Fibroblast of peridontal ligament (primary cell): ENCODE data around the gene SLC1A4.
A peak's percentile ranks its signal among the peaks of the same experiment; 100 is the strongest.
"Not testable (repeated sequence)": the region's sequence is repeated elsewhere in the genome, so short reads cannot be mapped to it uniquely, and the experiment has no call there.

ENCODE experiments used
- DNase-seq: peaks from one replicate; pipeline ENCODE4 v3.0.0-alpha.2; 2010; ENCODE audit errors: extremely low read depth

SLC1A4 gene

DNA sequence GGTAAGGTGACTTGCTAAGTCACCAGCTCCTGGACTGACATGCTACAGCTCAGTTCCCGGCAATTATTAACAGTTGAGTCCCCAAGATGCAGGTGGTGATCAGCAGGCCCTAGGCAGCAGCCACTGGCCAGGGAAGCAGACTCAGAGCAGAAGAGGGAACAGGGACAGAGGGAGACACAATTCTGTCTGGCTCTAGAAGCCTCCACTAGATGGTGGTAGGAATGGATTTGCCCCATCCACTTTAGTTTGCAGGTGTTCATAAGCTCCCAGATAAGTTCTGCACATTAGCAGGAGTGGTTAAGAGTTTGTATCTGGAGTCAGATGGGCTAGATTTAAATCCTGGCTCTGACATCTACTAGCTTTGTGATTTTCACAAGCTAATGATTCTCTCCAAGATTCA, 25.5 kb upstream of the SLC1A4 start:
- no peak for DNase-seq

DNA sequence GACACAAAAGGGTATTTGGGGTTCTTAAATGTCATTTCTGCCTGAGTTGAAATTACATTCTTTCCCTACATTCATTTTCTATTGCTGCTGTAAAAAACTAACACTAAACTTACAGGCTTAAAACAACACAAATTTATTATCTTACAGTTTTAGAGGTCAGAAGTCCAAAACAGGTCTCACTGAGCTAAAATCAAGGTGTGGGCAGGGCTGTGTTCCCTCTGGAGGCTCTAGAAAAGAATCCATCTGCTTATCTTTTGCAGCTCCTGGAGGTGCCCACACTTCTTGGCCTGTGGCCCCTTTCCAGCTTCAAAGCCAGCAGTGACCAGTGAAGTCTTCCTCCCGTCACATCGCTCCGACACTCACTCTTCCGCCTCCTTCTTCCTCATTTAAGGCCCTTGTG, 23.2 kb upstream of the SLC1A4 start:
- DNase-seq = no peak

DNA sequence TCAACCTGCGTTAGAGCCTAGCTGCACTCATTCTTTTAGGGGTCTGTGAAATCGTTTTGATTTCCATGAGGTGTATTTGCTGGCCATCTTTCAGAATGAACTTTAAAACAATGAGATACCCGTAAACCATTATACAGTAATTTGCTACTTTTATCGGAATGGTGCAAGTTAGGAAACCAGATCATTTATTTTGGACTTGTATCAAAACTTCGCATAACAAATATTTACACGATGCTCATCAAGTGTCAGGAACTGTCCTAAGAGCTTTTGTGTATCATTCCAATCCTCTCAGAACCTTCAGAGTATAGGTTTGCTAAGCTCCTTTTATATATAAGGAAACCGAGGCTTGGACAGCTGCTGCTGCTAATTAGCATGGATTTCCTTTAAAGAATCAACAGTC, 22.4 kb upstream of the SLC1A4 start:
- DNase-seq = no peak

DNA sequence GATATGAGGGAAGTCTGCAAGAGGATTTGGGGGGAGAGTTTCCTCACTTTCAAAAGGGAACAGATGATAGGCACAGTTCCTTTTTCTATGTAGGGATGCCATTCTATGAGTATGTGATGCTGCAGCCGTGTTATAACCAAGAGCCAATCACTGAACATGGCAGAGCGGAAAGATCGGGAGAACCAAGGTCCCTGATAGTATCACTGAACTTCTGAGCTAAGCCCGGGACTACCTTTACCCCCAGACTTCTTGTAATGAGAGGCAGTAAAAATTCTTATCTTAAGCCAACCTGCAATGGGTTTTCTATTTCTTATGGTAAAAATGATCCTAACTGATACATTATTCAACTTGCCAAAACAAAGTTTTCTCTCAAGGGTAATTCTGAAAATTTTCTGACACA, 21.6 kb upstream of the SLC1A4 start:
- no peak for DNase-seq

DNA sequence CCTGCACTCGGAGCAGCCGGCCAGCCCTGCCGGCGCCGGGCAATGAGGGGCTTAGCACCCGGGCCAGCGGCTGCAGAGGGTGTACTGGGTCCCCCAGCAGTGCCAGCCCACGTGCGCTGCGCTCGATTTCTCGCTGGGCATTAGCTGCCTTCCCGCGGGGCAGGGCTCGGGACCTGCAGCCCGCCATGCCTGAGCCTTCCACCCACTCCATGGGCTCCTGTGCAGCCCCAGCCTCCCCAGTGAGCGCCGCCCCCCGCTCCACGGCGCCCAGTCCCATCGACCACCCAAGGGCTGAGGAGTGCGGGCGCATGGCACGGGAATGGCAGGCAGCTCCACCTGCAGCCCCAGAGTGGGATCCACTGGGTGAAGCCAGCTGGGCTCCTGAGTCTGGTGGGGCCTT, 20.1 kb upstream of the SLC1A4 start:
- DNase-seq = not testable (repeated sequence)

DNA sequence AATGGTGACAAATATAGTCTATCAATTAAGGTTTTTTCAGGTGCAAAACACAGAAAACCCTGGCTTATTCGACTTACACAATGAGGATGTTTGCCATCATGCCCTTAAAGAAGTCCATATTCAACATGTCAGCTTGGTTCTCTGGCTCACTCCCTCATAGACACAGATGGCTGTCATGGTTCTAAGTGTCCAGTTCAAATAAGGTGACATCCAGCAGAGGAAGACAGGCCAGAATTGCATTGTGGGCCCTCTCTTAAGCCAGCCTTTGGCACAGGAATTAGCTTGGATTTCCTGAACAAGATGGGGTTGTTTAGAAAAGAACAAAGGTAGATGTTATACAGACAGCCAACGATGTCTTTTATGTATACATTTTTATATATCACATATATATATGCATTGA, 18.7 kb upstream of the SLC1A4 start:
- DNase-seq = no peak

DNA sequence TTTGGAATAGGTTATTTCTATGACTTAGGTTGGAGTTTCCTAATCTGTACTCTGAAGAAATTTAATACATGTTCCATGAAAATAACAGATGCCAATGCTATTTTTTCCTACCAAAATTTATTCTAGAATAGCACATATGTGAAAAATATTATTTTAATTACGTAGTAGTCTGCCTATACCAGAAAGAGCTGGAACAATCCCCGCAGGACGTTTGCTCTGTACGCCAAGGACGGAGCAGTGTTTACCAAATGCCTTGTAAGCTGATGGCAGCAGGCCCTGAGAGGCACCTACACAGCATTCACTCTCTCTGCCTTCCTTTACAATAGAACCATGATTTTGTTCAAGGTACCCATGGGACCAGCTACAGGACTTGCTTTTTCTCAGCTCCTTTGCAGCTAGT, 16.8 kb upstream of the SLC1A4 start:
- DNase-seq = no peak

DNA sequence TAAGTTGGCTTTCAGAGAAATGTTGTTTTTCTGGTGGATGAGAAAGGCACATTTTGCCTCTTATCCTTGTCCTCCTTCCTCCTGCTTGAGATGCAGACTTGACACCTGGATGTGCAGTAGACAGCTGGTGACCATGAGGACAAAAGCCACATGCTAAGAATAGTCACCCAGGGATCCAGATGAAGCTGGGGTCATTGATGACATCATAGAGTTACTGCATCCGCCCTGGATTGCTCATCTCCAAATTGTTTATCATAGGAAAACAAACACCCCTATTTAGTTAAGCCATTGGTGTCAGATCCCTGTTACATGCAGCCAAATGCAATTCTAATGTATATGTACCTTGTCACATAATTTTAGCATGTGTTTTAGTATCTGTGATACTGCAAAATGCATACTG, 16.3 kb upstream of the SLC1A4 start:
- no peak for DNase-seq

DNA sequence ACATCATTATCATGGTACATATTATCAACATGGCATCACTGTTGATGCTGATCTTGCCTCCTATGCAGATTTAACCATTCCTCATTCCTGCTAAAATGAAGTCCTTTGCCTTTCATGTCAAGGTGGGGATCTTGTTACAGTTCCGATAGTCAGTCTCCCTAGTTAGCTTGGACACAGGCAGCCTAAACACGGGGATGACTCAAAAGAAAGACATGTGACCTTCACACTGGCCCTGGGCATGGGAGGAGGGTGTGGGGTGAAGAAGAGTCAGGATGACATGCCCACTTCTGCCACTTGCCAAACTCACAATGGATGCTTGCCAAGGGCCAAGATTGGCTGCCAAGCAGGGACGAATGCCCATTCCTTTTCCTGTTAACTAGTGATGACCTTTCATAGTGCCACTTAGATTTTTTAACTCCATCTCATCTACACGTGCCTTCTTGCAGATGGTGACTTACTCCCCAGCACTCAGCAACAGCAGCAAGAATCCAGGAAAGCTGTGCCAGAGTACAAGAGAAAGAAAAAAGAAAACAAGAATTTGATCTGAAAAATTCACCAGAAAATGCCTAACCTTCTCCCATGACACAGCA, 13.9 kb upstream of the SLC1A4 start:
- DNase-seq = peak; percentile 55

DNA sequence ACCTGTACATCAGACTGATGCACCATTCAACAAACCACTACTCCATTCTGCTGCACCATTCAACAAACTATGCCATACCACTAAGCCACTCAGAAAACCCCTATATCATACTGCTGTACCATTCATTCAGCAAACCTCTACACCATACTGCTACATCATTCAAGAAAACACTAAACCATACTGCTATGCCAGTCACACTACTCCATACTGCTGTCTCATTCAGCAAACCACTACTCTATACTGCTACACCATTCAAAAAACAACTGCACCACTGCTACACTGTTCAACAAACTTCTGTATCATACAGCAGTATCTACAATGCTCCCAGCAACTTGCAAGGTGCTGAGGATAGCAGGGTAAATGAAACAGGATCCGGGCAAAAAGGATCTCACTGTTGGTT, 12.9 kb upstream of the SLC1A4 start:
- no peak for DNase-seq

DNA sequence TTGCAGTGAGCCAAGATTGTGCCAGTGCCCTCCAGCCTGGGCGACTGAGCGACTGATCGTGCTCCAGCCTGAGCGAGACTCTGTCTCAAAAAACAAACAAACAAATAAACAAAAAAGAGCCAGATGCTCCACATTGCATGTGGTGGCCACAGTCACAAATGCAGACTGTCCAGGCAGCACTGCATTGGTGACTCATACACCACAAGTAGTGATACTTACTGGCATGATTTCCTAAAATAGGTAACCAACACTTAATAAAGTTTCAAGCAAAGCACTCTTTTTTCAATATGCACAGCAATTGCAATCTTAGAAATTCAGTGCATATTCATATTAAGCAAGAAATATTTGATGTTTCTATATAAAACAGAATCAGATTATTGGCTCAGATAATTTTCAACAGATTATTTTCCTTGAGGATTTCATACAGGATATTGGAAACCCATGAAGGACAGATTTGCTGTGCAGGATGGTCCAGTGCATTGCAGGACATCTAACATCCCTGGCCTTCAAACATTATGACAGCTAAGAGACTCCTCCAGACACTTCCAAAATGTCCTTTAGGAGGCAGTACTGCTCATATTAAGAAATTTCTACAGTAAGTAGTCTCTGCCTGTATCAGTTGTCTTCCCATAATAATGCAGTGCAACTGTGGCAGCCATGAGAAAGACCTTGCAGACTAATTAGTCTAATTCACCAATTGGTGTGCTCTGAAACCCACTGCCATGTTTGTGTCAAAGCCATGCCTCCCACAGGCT, 10.5 kb upstream of the SLC1A4 start:
- DNase-seq = no peak

DNA sequence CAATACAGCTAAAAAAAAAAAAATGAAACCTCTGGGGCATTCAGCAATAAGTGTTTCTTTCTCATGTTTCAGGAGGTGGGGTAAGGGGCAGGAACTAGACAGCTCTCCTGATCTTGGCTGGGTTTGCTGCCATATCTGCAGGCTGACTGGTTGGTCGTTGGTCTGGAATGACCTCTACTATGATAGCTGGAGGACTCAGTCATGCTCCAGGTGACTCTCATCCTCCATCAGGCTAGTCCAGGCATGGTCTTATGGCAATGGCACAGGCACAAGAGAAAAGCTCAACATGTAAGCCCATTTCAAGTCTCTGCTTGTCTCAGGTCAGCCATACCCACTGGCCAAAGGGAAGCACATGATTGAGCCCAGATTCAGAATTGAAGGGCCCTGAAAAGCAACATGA, 9.5 kb upstream of the SLC1A4 start:
- peak; percentile 16 for DNase-seq

DNA sequence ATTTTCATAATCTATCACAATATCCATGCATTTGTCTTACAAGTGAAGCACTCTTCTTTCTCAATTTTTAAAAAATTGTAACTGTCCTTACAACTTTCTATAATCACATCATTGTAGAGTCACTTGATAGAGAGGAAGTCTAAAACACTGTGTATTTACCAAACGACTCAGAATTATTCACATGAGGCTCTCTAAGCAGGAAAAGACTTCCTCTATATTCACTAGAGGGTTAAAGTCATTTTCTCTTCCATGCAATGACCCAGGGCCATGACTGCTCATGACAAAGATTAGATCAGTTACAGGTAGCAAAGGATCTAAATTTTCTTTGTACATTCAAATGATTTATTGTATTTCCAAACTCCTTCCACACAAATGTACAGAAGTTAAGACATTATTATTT, 9.0 kb upstream of the SLC1A4 start:
- DNase-seq = no peak

DNA sequence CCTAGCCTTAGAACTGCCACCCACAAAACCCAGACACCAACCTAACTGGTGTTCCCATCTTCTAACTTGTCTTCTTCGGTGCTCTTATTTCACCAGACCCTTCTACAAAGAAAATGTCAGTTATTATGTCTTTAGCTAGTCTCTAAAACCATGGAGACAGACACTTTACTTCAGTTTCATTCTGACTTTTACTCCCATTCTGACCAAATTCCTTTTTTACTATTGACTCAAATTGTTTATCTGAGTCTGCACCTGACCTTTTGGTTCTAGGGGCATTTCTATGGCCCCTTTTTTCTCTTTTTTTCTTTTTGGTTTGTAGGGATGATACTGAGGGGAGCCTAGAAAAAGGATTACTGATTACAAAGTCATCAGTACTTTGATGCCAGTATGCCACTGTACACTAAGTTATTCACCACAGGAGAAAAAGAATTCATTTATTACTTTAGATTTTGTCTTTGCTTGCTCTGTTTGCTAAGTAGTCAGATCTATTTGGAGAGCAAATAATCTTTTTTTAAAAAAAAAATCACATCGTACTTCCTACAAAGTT, 6.8 kb upstream of the SLC1A4 start:
- no peak for DNase-seq

DNA sequence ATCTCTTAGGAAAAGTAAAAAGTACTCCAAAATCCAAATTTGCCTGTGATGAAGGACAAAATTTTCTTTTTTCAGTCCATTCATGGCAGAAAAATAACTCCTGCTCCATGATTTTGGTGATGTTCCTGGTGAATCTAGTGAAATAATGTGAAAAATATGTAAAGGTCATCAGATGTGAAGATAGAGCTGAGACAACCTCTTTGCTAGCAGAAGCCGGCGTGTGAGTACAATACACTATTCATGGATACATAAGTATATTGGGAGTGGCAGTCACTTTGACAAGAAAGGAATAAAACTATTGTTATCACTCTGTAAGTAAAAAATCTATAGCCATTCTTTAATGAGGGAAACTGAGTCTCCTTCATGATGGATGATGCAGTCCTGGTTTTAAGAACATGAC, 6.3 kb upstream of the SLC1A4 start:
- DNase-seq = no peak

DNA sequence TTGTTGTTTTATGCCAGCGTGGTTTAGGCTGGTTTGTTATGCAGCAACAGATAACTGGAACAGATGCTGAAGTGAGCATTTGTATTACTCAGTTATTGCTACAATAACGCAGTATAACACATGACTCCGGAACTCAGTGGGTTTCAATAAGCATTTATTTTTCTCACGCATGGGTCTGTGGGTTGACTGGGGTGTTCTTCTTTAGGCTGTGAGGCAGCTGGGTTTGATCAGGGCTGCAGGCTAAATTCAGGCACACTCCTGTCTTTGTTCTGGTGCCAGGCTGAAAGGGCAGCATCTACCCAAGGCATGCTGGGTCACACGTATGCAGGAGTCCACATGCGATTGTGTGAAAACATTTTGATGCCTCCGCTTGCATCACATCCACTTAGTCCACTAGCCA, 3.8 kb upstream of the SLC1A4 start:
- no peak for DNase-seq

DNA sequence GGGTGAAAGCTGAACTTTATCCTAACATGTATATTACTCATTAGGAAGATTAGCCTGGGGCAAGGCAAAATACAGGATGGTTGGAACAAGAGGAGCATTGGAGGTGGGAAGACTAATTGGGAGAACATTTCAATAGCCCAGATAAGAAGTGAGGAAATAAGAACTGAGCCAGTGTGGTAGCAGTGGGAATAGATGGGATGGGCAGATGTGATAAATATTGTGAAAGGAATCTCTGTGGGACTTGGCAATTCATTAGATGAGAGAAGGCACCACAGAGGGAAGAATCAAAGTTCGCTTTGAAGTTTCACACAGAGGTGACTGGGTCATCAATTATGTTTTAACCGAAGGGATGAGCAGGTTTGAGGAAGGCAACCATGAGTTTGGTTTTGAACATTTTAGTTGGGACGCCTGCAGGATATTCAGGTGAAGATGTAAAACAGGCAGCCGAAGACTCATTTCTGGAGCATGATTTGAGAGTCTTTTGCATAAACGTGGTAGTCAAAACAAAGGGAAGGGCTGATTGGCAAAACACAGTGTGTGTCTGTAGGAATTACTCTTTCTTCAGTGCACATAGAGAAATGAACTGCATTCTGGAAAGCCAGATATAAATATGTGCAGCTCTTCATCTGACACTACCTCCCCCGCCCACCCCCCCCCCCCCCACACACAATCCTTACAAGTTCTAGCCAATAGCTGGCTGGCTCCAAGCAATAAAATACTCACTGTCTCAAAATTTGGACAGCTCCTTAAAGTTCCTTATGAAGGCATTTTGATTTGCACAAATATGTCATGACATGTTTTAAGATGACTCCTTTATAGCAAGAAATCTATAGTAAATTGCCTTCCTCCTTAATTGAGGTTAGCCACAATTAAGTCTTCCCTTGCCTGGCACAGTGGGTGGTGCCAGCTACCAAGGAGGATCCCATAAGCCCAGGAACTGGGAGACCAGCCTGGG, 1.9 kb upstream of the SLC1A4 start:
- peak; percentile 56 for DNase-seq

DNA sequence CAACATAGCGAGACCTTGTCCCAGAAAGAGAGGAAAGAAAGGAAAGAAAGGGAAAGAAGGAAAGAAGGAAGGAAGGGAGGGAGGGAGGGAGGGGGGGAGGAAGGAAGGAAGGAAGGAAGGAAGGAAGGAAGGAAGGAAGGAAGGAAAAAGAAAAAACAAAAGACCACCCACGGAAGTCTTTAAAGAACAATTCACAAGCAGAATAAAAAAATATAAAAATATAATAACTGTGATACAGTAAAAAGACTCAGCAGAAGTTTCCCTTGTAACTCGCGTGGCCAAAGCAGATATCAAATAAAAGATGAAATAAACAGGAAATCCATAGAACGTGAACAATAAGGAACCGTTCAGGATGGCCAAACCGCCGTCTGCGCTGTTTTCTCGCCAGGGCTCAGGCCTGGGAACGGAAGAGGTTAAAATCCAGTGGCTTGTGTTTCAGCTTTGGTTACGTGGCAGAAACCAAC, 1.2 kb upstream of the SLC1A4 start:
- peak; percentile 93 for DNase-seq

DNA sequence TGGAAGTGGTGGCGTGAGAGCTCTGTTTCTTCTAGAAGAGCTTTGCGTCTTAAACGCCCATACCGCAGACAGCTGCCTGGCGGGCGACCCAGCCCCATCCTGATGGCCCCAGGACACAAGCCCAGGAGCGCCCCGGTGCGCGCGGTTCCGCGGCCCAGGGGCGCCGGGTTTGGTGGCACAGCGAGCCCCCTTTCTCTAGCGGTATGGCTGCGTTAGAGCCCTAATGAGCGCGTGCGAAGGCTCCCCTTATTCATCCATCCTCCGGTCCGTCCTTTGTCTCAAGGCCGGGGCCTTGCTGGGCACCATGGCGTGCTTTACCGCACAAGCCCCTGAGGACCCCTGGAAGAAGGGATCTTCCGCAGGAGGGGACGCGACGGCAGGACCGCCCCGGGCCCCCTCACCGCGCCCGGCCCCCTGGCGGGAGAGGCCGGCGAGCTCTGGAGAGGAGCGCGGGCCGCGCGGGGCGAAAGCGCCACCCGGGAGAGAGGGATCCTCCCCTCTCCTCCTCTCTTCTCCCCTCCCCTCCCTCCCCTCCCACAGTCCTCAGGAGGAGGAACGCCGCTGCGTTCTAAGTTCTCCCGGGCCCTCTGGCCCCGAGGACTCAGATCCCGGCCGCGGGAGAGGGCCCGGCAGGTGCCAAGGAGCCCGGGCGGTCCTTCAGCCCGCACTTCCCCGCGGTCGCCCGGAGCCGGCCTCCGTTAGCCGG, 626 bp upstream of the SLC1A4 start:
- peak; percentile 79 for DNase-seq

DNA sequence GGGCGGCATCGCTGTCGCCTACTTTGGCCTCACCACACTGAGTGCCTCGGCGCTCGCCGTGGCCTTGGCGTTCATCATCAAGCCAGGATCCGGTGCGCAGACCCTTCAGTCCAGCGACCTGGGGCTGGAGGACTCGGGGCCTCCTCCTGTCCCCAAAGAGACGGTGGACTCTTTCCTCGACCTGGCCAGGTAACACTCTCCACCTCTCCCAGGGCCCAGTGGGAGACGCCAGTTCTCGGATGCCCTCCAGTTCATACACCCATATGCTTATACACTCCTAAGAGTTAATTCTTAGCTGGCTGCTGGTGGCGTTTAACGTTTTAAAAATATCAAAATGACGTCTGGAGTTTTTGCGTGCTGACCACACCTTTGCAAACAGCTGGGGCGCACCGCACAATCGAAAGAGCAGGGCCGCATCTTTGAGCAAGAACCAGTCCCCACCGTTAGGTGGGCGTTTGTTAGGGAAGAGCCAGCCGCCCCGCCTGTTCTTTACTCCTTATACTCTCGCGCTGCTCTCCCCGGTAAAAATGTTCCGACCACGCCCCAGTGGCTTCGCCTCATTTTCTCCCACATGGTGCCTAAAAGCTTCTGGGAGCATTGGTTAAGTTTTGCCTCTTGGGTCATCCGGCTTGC, 899 bp downstream of the SLC1A4 start:
- no peak for DNase-seq

DNA sequence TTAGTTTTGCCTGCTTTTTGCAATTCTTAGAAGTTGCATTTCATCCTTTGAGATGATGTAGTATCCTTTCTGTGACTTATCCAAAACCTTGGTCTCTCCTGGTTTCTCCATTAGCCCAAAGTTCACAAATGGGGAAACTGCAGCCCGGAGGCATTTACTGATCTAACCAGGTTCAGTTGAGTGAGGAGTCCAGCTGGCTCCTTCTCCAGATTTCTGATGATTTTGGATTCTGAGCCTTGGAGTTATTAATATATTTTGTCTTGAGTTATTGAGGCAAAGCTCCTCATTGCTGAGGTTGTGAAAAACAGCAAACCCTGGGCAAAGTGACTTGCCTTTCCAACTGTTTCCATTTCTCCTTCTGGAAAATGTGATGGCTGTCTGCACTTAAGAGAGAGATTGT, 1.7 kb downstream of the SLC1A4 start:
- no peak for DNase-seq
